22Rv1 (cell line): Measurements from ENCODE around the gene RDH5.

Experiments used
- ZFX ChIP-seq: fragments of 450-650 bp; IDR thresholded peaks from 2 replicates; pipeline ENCODE4 v1.6.1; 2017; ENCODE audit warnings: antibody characterized with exemption, borderline replicate concordance
- TF ChIP-seq, protein P1 (sequence below): fragments of 450-650 bp; IDR thresholded peaks from 2 replicates; pipeline ENCODE4 v1.5.1; 2017; ENCODE audit warnings: mild to moderate bottlenecking

DNA sequence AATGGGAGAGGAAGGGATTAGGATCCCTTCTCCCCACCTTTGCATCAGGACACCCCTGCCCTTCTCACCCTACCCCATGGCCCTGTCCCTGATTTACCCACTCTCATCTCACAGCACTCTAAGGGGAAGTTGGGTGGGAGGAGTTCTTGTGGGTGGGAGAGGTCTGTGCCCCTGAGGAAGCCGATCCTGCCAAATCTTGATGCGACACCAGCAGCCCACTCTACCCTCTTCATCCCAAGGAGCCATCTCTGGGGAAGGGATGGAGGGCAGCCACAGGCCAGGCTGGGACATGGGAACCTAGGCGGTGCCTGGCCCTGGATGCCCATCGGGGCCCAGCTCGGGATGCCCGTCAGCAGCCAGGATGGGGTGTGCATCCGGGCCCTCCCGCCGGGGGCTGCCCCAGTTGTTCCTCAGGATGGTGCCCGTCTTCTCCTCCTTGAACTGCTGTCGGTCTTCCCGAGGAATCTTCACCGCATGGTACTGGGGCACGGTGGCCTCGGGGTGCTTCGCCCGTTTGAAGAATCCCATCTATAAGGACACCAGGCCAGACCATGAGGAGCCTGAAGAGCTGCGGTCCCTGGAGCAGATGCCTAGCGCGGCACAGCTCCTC lies 35.3 kb upstream of the RDH5 start:
- TF ChIP-seq, protein P1, sequence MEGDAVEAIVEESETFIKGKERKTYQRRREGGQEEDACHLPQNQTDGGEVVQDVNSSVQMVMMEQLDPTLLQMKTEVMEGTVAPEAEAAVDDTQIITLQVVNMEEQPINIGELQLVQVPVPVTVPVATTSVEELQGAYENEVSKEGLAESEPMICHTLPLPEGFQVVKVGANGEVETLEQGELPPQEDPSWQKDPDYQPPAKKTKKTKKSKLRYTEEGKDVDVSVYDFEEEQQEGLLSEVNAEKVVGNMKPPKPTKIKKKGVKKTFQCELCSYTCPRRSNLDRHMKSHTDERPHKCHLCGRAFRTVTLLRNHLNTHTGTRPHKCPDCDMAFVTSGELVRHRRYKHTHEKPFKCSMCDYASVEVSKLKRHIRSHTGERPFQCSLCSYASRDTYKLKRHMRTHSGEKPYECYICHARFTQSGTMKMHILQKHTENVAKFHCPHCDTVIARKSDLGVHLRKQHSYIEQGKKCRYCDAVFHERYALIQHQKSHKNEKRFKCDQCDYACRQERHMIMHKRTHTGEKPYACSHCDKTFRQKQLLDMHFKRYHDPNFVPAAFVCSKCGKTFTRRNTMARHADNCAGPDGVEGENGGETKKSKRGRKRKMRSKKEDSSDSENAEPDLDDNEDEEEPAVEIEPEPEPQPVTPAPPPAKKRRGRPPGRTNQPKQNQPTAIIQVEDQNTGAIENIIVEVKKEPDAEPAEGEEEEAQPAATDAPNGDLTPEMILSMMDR = no peak
- TF ChIP-seq ZFX = no peak
